Naive B cell (primary cell): ENCODE data around the gene ZNF608. TPM values are rescaled to one million over a fixed set of nuclear protein-coding genes. Genes with fewer than 3 reads are reported as not detected.
A peak's percentile ranks its signal among the peaks of the same experiment; 100 is the strongest.

Experiments used
- ATAC-seq, 2 donors: fragments of 150-1000 bp; cut with Tn5 transposase; 2 replicates each; pipeline ENCODE4 v1.10.0; 2021; ENCODE audit warnings: low read depth in 2 of 2, mild to moderate bottlenecking in 2 of 2, moderate library complexity in 2 of 2
- DNase-seq: peaks from one replicate; pipeline ENCODE4 v3.0.0; 2022
- H3K27ac Mint-ChIP-seq, 6 donors: one replicate each; pipeline ENCODE4 v1.8.0; 2020 to 2022; ENCODE audit warnings: mild to moderate bottlenecking in 6 of 6, mixed read lengths in 6 of 6, moderate library complexity in 5 of 6, inconsistent platforms in 2 of 6
- H3K27me3 Mint-ChIP-seq, 3 donors: one replicate each; pipeline ENCODE4 v1.8.0; 2021 to 2022; ENCODE audit warnings: mixed read lengths in 3 of 3, mild to moderate bottlenecking in 1 of 3
- H3K36me3 Mint-ChIP-seq, 2 donors: one replicate each; pipeline ENCODE4 v1.8.0; 2020 to 2022; ENCODE audit warnings: mixed read lengths in 2 of 2, inconsistent platforms in 1 of 2, mild to moderate bottlenecking in 1 of 2
- H3K4me1 Mint-ChIP-seq, 3 donors: one replicate each; pipeline ENCODE4 v1.8.0; 2020 to 2022; ENCODE audit warnings: mixed read lengths in 3 of 3, inconsistent platforms in 1 of 3, mild to moderate bottlenecking in 1 of 3, moderate library complexity in 1 of 3
- H3K4me3 Mint-ChIP-seq, 8 donors: one replicate each; pipeline ENCODE4 v1.8.0; 2020 to 2022; ENCODE audit warnings: mild to moderate bottlenecking in 8 of 8, mixed read lengths in 8 of 8, moderate library complexity in 8 of 8, inconsistent platforms in 2 of 8
- H3K9me3 Mint-ChIP-seq, 7 donors: one replicate each; pipeline ENCODE4 v1.8.0; 2020 to 2022; ENCODE audit warnings: mixed read lengths in 7 of 7, mild to moderate bottlenecking in 5 of 7, inconsistent platforms in 2 of 7, moderate library complexity in 1 of 7
- polyA plus RNA-seq, 6 donors: library from polyadenylated mRNA; unstranded; fragments of 300-500 nt; fragmentation: Illumina TruSeq; gene quantifications; one replicate each; pipeline ENCODE4 v1.2.3, GENCODE V29; 2021; ENCODE audit warnings: low read depth in 6 of 6

Gene ZNF608
- polyA plus RNA-seq, 6 donors from 2014 or later = 3.7 to 8.7 (median 6.0) TPM

DNA sequence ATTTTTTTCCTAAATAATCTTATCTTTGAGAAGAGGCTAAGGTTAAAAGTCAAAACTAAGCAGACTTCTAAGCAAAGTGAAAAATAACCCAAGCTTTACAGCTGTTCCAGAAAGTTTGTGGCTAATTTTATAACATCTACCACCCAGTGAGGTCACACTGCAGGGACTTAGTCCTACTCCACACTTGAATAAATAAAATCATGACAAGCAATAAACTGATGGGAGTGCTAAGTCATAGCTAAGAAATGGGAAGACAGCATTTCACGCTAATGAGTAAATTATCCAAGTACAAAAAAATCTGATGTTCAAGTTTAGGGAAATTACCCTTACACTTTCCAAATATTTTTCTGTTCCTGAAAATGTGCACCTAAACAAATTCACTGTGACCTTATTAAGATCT lies 47.7 kb downstream of the ZNF608 start:
- Mint-ChIP-seq H3K4me3 (peak overlapping the region in 1 of 8 donors; percentile 41), H3K9me3 (no peaks in the 10 kb centered on the region), H3K36me3 (peaks cover 14 to 15% of the 10 kb centered on the region in 2 donors)

GRCh38 chr5:124697933-124698591 lies 48.4 kb downstream of the ZNF608 start:
- Mint-ChIP-seq H3K4me3 (no peak overlapping the region), H3K4me1 (peaks cover 28 to 67% (median 45%) of the 10 kb centered on the region in 3 donors)
- ATAC-seq = no peak

More for the DNA sequence above, 47.7 kb downstream of the ZNF608 start:
- no peak for ATAC-seq
- Mint-ChIP-seq H3K27me3 (peaks cover 0 to 5% (median 0%) of the 10 kb centered on the region in 3 donors), H3K4me1 (peaks cover 31 to 72% (median 53%) of the 10 kb centered on the region in 3 donors), H3K27ac (no peak overlapping the region)
- DNase-seq = no peak

GRCh38 chr5:124697501-124697900 lies 48.9 kb downstream of the ZNF608 start:
- no peak for ATAC-seq
- no peak overlapping the region for H3K4me3 Mint-ChIP-seq
- H3K36me3 Mint-ChIP-seq = peaks cover 14 to 15% of the 10 kb centered on the region in 2 donors
- H3K27ac Mint-ChIP-seq = no peak overlapping the region
- H3K4me1 Mint-ChIP-seq = peaks cover 24 to 63% (median 40%) of the 10 kb centered on the region in 3 donors
- no peak for DNase-seq
- peaks cover 0 to 5% (median 0%) of the 10 kb centered on the region in 3 donors for H3K27me3 Mint-ChIP-seq
- H3K9me3 Mint-ChIP-seq = peaks cover 0 to 2% (median 0%) of the 10 kb centered on the region in 7 donors

More at GRCh38 chr5:124697933-124698591, 48.4 kb downstream of the ZNF608 start:
- DNase-seq = no peak
- peak overlapping the region in 1 of 6 donors; percentile 21 for H3K27ac Mint-ChIP-seq
- H3K27me3 Mint-ChIP-seq = peaks cover 0 to 5% (median 0%) of the 10 kb centered on the region in 3 donors
- H3K9me3 Mint-ChIP-seq = peaks cover 0 to 2% (median 0%) of the 10 kb centered on the region in 7 donors
- H3K36me3 Mint-ChIP-seq = peaks cover 14 to 15% of the 10 kb centered on the region in 2 donors

DNA sequence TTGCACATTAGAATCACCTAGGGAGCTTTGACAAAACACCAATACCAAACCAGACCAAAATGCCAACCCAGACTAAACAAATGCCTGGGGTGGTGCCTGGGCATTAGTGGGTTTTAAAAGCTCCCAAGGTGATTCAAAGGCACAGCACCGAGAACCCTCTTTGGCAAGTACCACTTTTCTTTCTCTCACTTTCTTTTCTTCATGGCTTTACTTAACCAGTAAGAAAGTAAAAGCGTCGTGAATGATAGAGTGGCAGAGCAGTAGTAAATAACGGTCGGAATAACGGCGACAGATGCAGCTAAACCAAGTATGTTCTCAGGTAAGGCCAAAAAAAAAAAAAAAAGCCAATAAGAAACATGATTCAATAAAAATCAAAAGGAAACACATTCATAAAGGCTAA lies 49.5 kb downstream of the ZNF608 start:
- H3K4me3 Mint-ChIP-seq = no peak overlapping the region
- DNase-seq (no peak), ATAC-seq (no peak)
- H3K9me3 Mint-ChIP-seq = peaks cover 0 to 2% (median 0%) of the 10 kb centered on the region in 7 donors
- H3K27me3 Mint-ChIP-seq = peaks cover 0 to 5% (median 0%) of the 10 kb centered on the region in 3 donors
- no peak overlapping the region for H3K27ac Mint-ChIP-seq
- peaks cover 14 to 15% of the 10 kb centered on the region in 2 donors for H3K36me3 Mint-ChIP-seq
- peaks cover 18 to 58% (median 34%) of the 10 kb centered on the region in 3 donors for H3K4me1 Mint-ChIP-seq
